GM23338 (cell line): Measurements from ENCODE around the gene AHNAK.

ENCODE experiments used
- CREB1 ChIP-seq: fragments of 250-450 bp; sonication (Bioruptor Pico); IDR thresholded peaks from 2 replicates; pipeline ENCODE4 v1.5.0; 2020; ENCODE audit warnings: low read depth, mild to moderate bottlenecking, moderate library complexity
- EZH2 ChIP-seq: fragments of 200-600 bp; sonication (generic); IDR thresholded peaks from one replicate; pipeline ENCODE4 v1.8.0; 2017; ENCODE audit warnings: antibody characterized with exemption, mild to moderate bottlenecking, low read depth; ENCODE audit not compliant: unreplicated experiment
- EZH2phosphoT487 ChIP-seq: fragments of 200-600 bp; sonication (generic); IDR thresholded peaks from one replicate; pipeline ENCODE4 v1.8.1; 2018; ENCODE audit warnings: antibody characterized with exemption; ENCODE audit not compliant: unreplicated experiment
- POLR2AphosphoS5 ChIP-seq: IDR thresholded peaks from 2 replicates; pipeline ENCODE4 v1.6.1; 2016; ENCODE audit warnings: antibody characterized with exemption, low read depth
- STAT1 ChIP-seq: IDR thresholded peaks from one replicate; pipeline ENCODE4 v1.6.1; 2016; ENCODE audit warnings: antibody characterized with exemption; ENCODE audit not compliant: unreplicated experiment
- TF ChIP-seq, protein P1 (sequence below), 2 experiments: fragments of 200-600 bp in 1 of 2; sonication (generic) in 1 of 2; conservative IDR thresholded peaks; 2 replicates each; pipeline versions ENCODE4 v1.5.1 to v1.6.1; 2016 to 2017; ENCODE audit warnings: antibody characterized with exemption in 2 of 2, low read depth in 2 of 2, mild to moderate bottlenecking in 2 of 2, moderate library complexity in 1 of 2

DNA sequence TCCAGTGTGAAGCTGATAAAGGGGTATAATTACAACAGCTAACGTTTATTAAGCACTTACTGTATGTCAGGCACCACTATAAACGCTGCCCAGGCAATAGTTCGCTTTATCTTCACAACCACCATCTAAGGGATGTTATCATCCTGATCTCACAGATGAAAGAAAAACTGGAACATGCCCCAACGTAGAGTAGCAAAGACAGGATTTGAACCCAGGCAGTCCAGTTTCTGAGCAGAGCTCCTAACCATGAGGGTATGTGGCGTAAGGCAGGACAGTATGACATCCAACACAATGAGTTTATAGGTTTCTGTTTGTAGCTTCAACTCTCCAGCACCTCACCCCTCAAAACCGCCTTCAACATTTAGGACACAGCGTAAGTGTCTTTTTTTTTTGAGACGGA, 59.5 kb downstream of the AHNAK start:
- TF ChIP-seq, protein P1, sequence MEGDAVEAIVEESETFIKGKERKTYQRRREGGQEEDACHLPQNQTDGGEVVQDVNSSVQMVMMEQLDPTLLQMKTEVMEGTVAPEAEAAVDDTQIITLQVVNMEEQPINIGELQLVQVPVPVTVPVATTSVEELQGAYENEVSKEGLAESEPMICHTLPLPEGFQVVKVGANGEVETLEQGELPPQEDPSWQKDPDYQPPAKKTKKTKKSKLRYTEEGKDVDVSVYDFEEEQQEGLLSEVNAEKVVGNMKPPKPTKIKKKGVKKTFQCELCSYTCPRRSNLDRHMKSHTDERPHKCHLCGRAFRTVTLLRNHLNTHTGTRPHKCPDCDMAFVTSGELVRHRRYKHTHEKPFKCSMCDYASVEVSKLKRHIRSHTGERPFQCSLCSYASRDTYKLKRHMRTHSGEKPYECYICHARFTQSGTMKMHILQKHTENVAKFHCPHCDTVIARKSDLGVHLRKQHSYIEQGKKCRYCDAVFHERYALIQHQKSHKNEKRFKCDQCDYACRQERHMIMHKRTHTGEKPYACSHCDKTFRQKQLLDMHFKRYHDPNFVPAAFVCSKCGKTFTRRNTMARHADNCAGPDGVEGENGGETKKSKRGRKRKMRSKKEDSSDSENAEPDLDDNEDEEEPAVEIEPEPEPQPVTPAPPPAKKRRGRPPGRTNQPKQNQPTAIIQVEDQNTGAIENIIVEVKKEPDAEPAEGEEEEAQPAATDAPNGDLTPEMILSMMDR (conservative IDR thresholded peaks at IDR 0.05; ENCODE audit: low read depth in 2 of 2), result no peak
- TF ChIP-seq EZH2phosphoT487 (no peak), EZH2 (no peak), POLR2AphosphoS5 (no peak), CREB1 (CRISPR knock-in tag) (no peak), STAT1 (no peak)
